Activated CD8-positive, alpha-beta memory T cell treated with anti-CD3 and anti-CD28 coated beads for 1 hour (primary cell): ENCODE data around the gene TEKT5.
"Not testable (repeated sequence)": the region's sequence is repeated elsewhere in the genome, so short reads cannot be mapped to it uniquely, and the experiment has no call there.

ENCODE experiments used
- DNase-seq, 2 donors: peaks; one replicate each; pipeline ENCODE4 v3.0.0-alpha.2; 2020; ENCODE audit warnings: low read depth in 1 of 2; ENCODE audit errors: extremely low read depth in 1 of 2

TEKT5 gene

GRCh38 chr16:10637337-10638037 is 57.2 kb downstream of the TEKT5 start:
- DNase-seq, result no peak

GRCh38 chr16:10635365-10636021 is 59.2 kb downstream of the TEKT5 start:
- no peak for DNase-seq

- not testable (repeated sequence) for DNase-seq
Measured at GRCh38 chr16:10633429-10633828, 61.3 kb downstream of the TEKT5 start.

- no peak for DNase-seq
Measured at GRCh38 chr16:10631886-10632285, 62.8 kb downstream of the TEKT5 start.

- no peak for DNase-seq
Measured at GRCh38 chr16:10629592-10629963, 65.2 kb downstream of the TEKT5 start.

- no peak for DNase-seq
Measured at GRCh38 chr16:10625595-10626357, 69.0 kb downstream of the TEKT5 start.

- DNase-seq, result no peak
Measured at GRCh38 chr16:10624527-10624926, 70.2 kb downstream of the TEKT5 start.

- no peak for DNase-seq
Measured at GRCh38 chr16:10623059-10623458, 71.7 kb downstream of the TEKT5 start.

GRCh38 chr16:10622036-10622921 is 72.5 kb downstream of the TEKT5 start:
- no peak for DNase-seq

- not testable (repeated sequence) for DNase-seq
Measured at GRCh38 chr16:10621216-10621949, 73.3 kb downstream of the TEKT5 start.

- no peak for DNase-seq
Measured at GRCh38 chr16:10620120-10620519, 74.6 kb downstream of the TEKT5 start.

- no peak for DNase-seq
Measured at GRCh38 chr16:10619271-10619849, 75.4 kb downstream of the TEKT5 start.

GRCh38 chr16:10618710-10619209 is 76.0 kb downstream of the TEKT5 start:
- no peak for DNase-seq

GRCh38 chr16:10617662-10618420 is 76.9 kb downstream of the TEKT5 start:
- DNase-seq, result no peak

- DNase-seq, result no peak
Measured at GRCh38 chr16:10616756-10617640, 77.7 kb downstream of the TEKT5 start.

GRCh38 chr16:10616419-10616755 is 78.3 kb downstream of the TEKT5 start:
- DNase-seq, result no peak

GRCh38 chr16:10614685-10615084 is 80.0 kb downstream of the TEKT5 start:
- no peak for DNase-seq
